B cell (primary cell): ENCODE results near the gene RIMBP2. TPM values are rescaled to one million over a fixed set of nuclear protein-coding genes. Genes with fewer than 3 reads are reported as not detected.

Source experiments
- ATAC-seq: fragments of 200-7000 bp; cut with Tn5 transposase; one replicate; pipeline ENCODE4 v1.10.0; 2021; ENCODE audit warnings: low read depth, mild to moderate bottlenecking, moderate number of reproducible peaks, moderate library complexity
- CTCF ChIA-PET: fragments of 350-600 bp; sonication (Branson Sonifier 250); formaldehyde crosslinking; loops from one replicate; lab custom pipeline; 2021; ENCODE audit warnings: antibody characterized with exemption, inconsistent platforms; lab: Charles Lee
- POLR2A ChIA-PET: fragments of 350-600 bp; sonication (Branson Sonifier 250); formaldehyde crosslinking; loops from one replicate; lab custom pipeline; 2021; ENCODE audit warnings: antibody characterized with exemption; lab: Charles Lee
- DNase-seq: peaks from one replicate; pipeline ENCODE4 v3.0.0; 2013
- H2AFZ ChIP-seq: 2 replicates; pipeline ENCODE4 v1.6.1; 2012; ENCODE audit warnings: mild to moderate bottlenecking, low read depth, low read length; ENCODE audit not compliant: insufficient read depth, poor library complexity, severe bottlenecking
- H3K27ac ChIP-seq, 2 donors: 1 replicate in 1 of 2; 2 replicates in 1 of 2; pipeline ENCODE4 v1.5.1; 2012 to 2013; ENCODE audit warnings: low read length in 2 of 2, mild to moderate bottlenecking in 2 of 2, moderate library complexity in 1 of 2
- H3K27me3 ChIP-seq, 4 experiments: fragments of 200-600 bp in 1 of 4; sonication (generic) in 1 of 4; replicated peaks in 1 of 4; 1 replicate in 2 of 4; 2 replicates in 2 of 4; pipeline versions ENCODE4 v1.6.1 to v1.7.0; 2013 to 2016; ENCODE audit warnings: low read length in 3 of 4, mild to moderate bottlenecking in 2 of 4, mixed read lengths in 1 of 4, moderate library complexity in 1 of 4; ENCODE audit not compliant: insufficient read depth in 4 of 4, control insufficient read depth in 3 of 4; ENCODE audit errors: control extremely low read depth in 1 of 4
- H3K36me3 ChIP-seq, 2 experiments: replicated peaks in 1 of 2; 1 replicate in 1 of 2; 2 replicates in 1 of 2; pipeline versions ENCODE4 v1.6.1 to v1.7.1; 2013; ENCODE audit warnings: low read length in 1 of 2; ENCODE audit not compliant: insufficient read depth in 2 of 2, control insufficient read depth in 1 of 2; ENCODE audit errors: control extremely low read depth in 1 of 2, extremely low read depth in 1 of 2
- H3K4me1 ChIP-seq, 2 donors: fragments of 200-600 bp in 1 of 2; sonication (generic) in 1 of 2; 1 replicate in 1 of 2; 2 replicates in 1 of 2; pipeline versions ENCODE4 v1.5.1 to v1.6.1; 2013 to 2017; ENCODE audit warnings: low read length in 2 of 2; ENCODE audit not compliant: control insufficient read depth in 2 of 2, insufficient read depth in 2 of 2
- H3K4me2 ChIP-seq: replicated peaks from 2 replicates; pipeline ENCODE3; 2012; ENCODE audit warnings: mild to moderate bottlenecking, low read depth, low read length; ENCODE audit not compliant: poor library complexity, severe bottlenecking
- H3K4me3 ChIP-seq, 5 experiments: fragments of 200-600 bp in 1 of 5; sonication (generic) in 1 of 5; 1 replicate in 3 of 5; 2 replicates in 2 of 5; pipeline versions ENCODE4 v1.5.1 to v1.7.0; 2011 to 2016; ENCODE audit warnings: low read length in 4 of 5, mild to moderate bottlenecking in 4 of 5, low read depth in 2 of 5, control low read depth in 1 of 5, moderate library complexity in 1 of 5; ENCODE audit not compliant: insufficient read depth in 1 of 5; ENCODE audit errors: control extremely low read depth in 1 of 5, extremely low read depth in 1 of 5
- H3K79me2 ChIP-seq: fragments of 200-600 bp; sonication (generic); one replicate; pipeline ENCODE4 v1.6.0; 2016; ENCODE audit warnings: low read length; ENCODE audit not compliant: control insufficient read depth, insufficient read depth
- H3K9ac ChIP-seq: fragments of 200-600 bp; sonication (generic); 2 replicates; pipeline ENCODE4 v1.6.1; 2017; ENCODE audit warnings: mild to moderate bottlenecking, low read length, moderate library complexity
- H3K9me3 ChIP-seq, 3 donors: one replicate each; pipeline versions ENCODE4 v1.6.1 to v1.7.1; 2013; ENCODE audit warnings: low read length in 2 of 3; ENCODE audit not compliant: control insufficient read depth in 2 of 3, insufficient read depth in 1 of 3; ENCODE audit errors: control extremely low read depth in 1 of 3
- H4K20me1 ChIP-seq: 2 replicates; pipeline ENCODE4 v1.6.0; 2012; ENCODE audit warnings: mild to moderate bottlenecking, low read length; ENCODE audit not compliant: insufficient read depth, control insufficient read depth, poor library complexity, severe bottlenecking
- H3K27ac Mint-ChIP-seq: one replicate; pipeline ENCODE4 v1.8.0; 2021; ENCODE audit warnings: mixed read lengths
- H3K27me3 Mint-ChIP-seq: one replicate; pipeline ENCODE4 v1.8.0; 2021; ENCODE audit warnings: mixed read lengths
- H3K4me1 Mint-ChIP-seq: one replicate; pipeline ENCODE4 v1.8.0; 2021; ENCODE audit warnings: mixed read lengths
- H3K4me3 Mint-ChIP-seq: one replicate; pipeline ENCODE4 v1.8.0; 2021; ENCODE audit warnings: mixed read lengths
- H3K9me3 Mint-ChIP-seq: one replicate; pipeline ENCODE4 v1.8.0; 2022; ENCODE audit warnings: mixed read lengths; ENCODE audit not compliant: insufficient read depth
- CTCF ChIP-seq: fragments of 200-600 bp; IDR thresholded peaks from one replicate; pipeline ENCODE4 v1.8.0; 2022; ENCODE audit warnings: antibody characterized with exemption, mild to moderate bottlenecking
- EZH2 ChIP-seq: IDR thresholded peaks from 2 replicates; pipeline ENCODE4 v1.6.1; 2012; ENCODE audit warnings: borderline replicate concordance, low read depth, mild to moderate bottlenecking, moderate library complexity, low read length; ENCODE audit not compliant: insufficient read depth, poor library complexity, severe bottlenecking
- WGBS: methylation state at CpG from one replicate; pipeline ENCODE4 v1.1.5; 2013; ENCODE audit warnings: missing lambda C conversion rate; ENCODE audit not compliant: insufficient coverage; 5-methylcytosine and 5-hydroxymethylcytosine counted together
- intact Hi-C: fragments of 100-400 bp; cut with micrococcal nuclease; formaldehyde crosslinking; loops from one replicate; pipeline ENCODE4 v1.10.0; 2022
- polyA plus RNA-seq: library from polyadenylated mRNA; depleted of rRNA; stranded (reverse); fragments of >200 nt; gene quantifications from 2 replicates; pipeline ENCODE4 v1.2.3, GENCODE V29; 2012
- total RNA-seq, 2 donors: library from RNA; stranded (reverse); fragments of 120-200 nt in 1 of 2; gene quantifications; 1 replicate in 1 of 2; 2 replicates in 1 of 2; pipeline versions ENCODE4 v1.2.3 to v1.2.4, GENCODE V29; 2013 to 2022

Gene RIMBP2
- total and polyA plus RNA-seq, 2 donors (not counting 1 experiment from before 2014, with no cell fraction given), result not detected

- H3K4me3 Mint-ChIP-seq, result no peak overlapping the region
- WGBS, result 81% methylated on average over 15 of the region's 20 CpGs
- CTCF ChIA-PET, result no interaction called here
Observed at GRCh38 chr12:130664252-130664651, 51.8 kb downstream of the RIMBP2 start.

GRCh38 chr12:130663514-130663913 is 52.6 kb downstream of the RIMBP2 start:
- TF ChIP-seq EZH2 (no peak), CTCF (no peak)
- H3K9ac ChIP-seq, result no peak overlapping the region
- no peaks in the 10 kb centered on the region for H3K9me3 Mint-ChIP-seq
- no peak overlapping the region for H3K4me3 ChIP-seq
- no peak overlapping the region for H3K4me3 Mint-ChIP-seq
- H3K9me3 ChIP-seq, result peaks cover 0 to 22% (median 0%) of the 10 kb centered on the region in 3 donors
- no peak for DNase-seq
- peaks cover 7% of the 10 kb centered on the region for H3K27me3 Mint-ChIP-seq
- H3K36me3 ChIP-seq, result no peaks in the 10 kb centered on the region
- WGBS, result 40% methylated on average over 2 of the region's 6 CpGs
- no peaks in the 10 kb centered on the region for H3K4me1 ChIP-seq
- H3K27ac Mint-ChIP-seq, result no peak overlapping the region
- no peak overlapping the region for H3K27ac ChIP-seq
- no peak overlapping the region for H3K4me2 ChIP-seq
- H3K79me2 ChIP-seq, result no peaks in the 10 kb centered on the region
- H4K20me1 ChIP-seq, result no peaks in the 10 kb centered on the region
- ChIA-PET CTCF (no interaction called here), POLR2A (no interaction called here)
- no peak overlapping the region for H2AFZ ChIP-seq
- no peaks in the 10 kb centered on the region for H3K4me1 Mint-ChIP-seq
- ATAC-seq, result no peak
- intact Hi-C loops, result no loop called here
- no peaks in the 10 kb centered on the region for H3K27me3 ChIP-seq

More at GRCh38 chr12:130664252-130664651, 51.8 kb downstream of the RIMBP2 start:
- Histone ChIP-seq H3K9me3 (peaks cover 0 to 27% (median 0%) of the 10 kb centered on the region in 3 donors), H3K4me2 (no peak overlapping the region), H3K9ac (no peak overlapping the region), H4K20me1 (no peaks in the 10 kb centered on the region), H3K27me3 (no peaks in the 10 kb centered on the region), H3K36me3 (no peaks in the 10 kb centered on the region), H3K27ac (no peak overlapping the region), H3K4me3 (no peak overlapping the region), H2AFZ (no peak overlapping the region), H3K4me1 (no peaks in the 10 kb centered on the region), H3K79me2 (no peaks in the 10 kb centered on the region)
- peaks cover 7% of the 10 kb centered on the region for H3K27me3 Mint-ChIP-seq
- POLR2A ChIA-PET, result no interaction called here
- no peaks in the 10 kb centered on the region for H3K9me3 Mint-ChIP-seq
- DNase-seq, result no peak
- TF ChIP-seq CTCF (no peak), EZH2 (no peak)
- no peak overlapping the region for H3K27ac Mint-ChIP-seq
- no peak for ATAC-seq
- H3K4me1 Mint-ChIP-seq, result no peaks in the 10 kb centered on the region
- intact Hi-C loops, result no loop called here
